Activated CD8-positive, alpha-beta memory T cell treated with anti-CD3 and anti-CD28 coated beads for 4 hours (primary cell): ENCODE results near the gene KRTAP5-11.
"Not testable (repeated sequence)": the region's sequence is repeated elsewhere in the genome, so short reads cannot be mapped to it uniquely, and the experiment has no call there.

Experiments used
- DNase-seq, 2 donors: peaks; one replicate each; pipeline ENCODE4 v3.0.0-alpha.2; 2020; ENCODE audit warnings: low read depth in 2 of 2

Gene KRTAP5-11

DNA sequence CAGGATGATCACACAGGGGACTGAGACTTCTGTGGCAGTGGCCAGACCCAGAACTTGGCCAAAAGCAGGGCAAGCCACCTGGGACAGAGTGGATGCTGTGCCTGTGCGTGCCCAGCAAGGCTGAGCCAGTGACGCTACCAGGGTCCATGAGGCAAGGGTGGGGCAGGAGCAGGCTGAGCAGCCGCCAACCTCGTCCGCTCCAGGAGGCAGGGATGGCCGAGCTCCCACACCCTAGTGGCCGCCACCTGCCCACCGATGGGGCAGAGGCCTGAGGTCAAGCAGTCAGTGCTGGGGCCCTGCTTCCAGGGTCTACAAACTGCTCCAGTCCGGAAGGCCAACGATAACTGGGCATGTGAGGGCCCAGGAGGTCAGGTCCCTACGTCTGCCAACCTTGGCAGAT lies 27.2 kb downstream of the KRTAP5-11 start:
- no peak for DNase-seq

GRCh38 chr11:71554996-71555395 lies 27.7 kb downstream of the KRTAP5-11 start:
- DNase-seq = no peak

DNA sequence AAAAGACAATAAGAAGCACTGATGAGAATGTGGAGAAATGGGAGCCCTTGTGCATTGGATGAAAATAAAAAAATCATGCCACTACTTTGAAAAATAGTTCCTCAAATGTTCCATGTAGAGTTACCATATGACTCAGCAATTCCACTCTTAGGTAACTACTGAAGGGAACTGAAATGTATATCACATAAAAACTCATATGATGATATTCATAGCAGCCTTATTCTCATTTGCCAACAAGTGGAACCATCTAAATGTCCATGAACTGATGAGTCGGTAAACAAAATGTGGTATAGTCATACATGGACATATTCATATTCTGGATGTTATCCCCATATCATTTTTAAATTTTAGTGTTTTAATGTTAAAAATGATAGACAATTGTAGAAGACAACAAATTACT lies 31.0 kb downstream of the KRTAP5-11 start:
- no peak for DNase-seq

DNA sequence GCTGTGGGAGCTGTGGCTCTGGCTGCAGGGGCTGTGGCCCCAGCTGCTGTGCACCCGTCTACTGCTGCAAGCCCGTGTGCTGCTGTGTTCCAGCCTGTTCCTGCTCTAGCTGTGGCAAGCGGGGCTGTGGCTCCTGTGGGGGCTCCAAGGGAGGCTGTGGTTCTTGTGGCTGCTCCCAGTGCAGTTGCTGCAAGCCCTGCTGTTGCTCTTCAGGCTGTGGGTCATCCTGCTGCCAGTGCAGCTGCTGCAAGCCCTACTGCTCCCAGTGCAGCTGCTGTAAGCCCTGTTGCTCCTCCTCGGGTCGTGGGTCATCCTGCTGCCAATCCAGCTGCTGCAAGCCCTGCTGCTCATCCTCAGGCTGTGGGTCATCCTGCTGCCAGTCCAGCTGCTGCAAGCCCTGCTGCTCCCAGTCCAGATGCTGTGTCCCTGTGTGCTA lies 33.9 kb downstream of the KRTAP5-11 start:
- no peak for DNase-seq

- no peak for DNase-seq
Observed at GRCh38 chr11:71548120-71548519, 34.6 kb downstream of the KRTAP5-11 start, which contains the start of gene KRTAP5-9. TSS of gene KRTAP5-9 (plus strand) at chr11:71548420. CDS start at chr11:71548658, 238 bp downstream.

DNA sequence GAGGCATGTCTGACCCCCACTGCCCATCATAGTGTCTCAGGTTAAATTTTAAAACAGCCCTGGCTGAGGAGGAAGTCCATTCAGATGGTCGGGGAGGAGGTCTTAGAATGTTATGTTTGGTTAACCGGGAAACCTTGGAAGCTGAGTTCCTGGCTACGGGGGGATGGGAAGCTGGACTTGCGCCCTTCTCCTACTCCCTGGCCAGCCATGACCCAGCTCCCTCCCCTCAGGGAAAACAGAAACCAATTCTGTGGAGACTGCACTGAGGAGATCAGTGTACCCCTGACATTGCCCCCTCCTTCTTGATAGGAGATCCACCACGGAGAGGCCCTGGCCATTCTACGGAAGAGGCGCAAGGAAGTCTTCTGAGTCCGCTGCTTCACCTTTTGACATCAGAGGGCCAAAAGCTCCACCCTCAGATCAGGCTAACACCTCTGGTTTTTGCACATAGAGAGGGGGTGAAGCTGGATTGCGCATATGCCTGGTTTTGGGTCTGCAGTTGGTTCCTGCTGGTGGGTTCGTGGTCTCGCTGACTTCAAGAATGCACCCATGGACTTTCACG lies 37.2 kb downstream of the KRTAP5-11 start:
- no peak for DNase-seq

- no peak for DNase-seq
Observed at GRCh38 chr11:71544525-71545214, 38.0 kb downstream of the KRTAP5-11 start.

GRCh38 chr11:71543866-71544265 lies 38.8 kb downstream of the KRTAP5-11 start:
- no peak for DNase-seq

DNA sequence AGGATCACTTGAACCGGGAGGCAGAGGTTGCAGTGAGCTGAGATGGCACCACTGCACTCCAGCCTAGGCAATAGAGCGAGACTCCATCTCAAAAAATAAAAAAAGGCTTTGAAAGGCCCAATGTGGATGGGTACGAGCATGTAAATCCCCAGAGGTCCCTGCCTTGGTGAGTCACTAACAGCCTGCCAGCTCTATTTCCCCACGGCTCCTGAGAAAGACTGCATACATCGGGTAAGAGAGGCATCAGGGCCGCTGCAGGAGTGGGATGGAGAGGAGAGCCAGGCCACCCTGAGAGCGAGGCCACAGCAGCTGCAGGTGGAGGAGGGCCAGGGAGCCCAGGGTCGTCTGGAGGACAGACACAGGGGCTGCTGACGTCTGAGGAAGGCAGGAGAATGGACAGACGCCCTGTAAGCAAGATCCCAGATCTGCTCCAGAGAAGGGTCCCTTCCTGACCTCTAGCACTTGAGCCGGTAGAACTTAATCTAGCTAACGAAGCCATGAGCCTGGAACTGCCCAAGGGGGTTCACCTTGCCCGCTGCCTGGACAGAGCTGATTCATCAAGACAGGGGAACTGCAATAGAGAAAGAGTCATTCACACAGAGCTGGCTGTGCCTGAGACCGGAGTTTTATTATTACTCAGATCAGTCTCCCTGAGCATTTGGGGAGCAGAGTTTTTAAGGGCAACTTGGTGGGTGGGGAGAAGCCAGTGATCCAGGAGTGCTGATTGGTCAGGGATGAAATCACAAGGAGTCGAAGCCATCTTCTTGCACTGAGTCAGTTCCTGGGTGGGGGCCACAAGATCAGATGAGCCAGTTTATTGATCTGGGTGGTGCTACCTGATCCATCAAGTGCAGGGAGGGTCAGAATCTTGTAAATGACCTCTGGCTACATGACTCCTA lies 39.5 kb downstream of the KRTAP5-11 start:
- DNase-seq = no peak

DNA sequence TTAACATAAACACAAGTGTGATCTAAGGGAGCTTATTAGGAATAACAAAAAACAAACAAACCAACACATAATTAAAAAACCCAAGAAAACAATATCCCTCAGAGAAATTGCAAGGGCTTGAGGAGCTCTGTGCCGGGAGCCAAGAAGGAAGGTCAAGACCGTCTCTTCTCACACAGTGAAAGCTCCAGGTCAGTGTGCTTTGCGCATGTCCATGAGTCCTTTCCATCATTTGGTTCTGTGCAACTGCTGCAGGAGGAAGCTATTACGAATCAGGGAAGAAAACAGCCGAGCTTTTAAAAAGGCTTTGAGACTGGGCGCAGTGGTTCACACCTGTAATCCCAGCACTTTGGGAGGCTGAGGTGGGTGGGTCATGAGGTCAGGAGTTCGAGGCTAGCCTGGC lies 40.3 kb downstream of the KRTAP5-11 start:
- no peak for DNase-seq

DNA sequence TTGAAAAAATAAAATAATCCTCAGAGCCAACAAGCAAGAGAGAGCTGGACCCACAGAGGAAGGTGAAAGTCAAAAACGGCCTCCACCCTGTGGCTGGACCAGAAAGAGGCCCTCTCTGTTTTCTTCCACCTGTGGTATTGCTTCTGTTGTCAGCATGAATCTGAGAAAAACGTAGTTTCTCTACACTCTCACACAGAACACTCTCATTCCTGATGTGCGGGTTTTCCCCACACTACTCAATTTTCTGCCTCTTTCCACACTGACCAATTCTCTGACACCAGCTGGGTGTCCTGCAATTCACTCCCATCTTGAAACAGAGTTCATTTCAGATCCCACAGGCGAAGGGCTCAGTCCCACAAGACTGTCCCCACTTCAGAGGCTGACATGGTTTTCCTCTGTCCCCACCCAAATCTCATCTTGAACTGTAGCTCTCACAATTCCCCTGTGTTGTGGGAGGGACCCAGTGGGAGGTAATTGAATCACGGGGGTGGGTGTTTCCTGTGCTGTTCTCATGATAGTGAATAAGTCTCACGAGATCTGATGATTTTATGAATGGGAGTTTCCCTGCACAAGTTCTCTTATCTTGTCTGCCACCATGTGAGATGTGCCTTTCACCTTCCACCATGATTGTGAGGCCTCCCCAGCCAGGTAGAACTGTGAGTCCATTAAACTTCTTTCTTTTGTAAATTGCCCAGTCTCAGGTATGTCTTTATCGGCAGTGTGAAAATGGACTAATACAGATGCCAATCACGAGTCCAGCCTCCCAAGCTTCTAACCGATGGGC lies 42.0 kb downstream of the KRTAP5-11 start:
- DNase-seq = not testable (repeated sequence)

GRCh38 chr11:71539971-71540370 lies 42.7 kb downstream of the KRTAP5-11 start:
- not testable (repeated sequence) for DNase-seq

GRCh38 chr11:71539017-71539416 lies 43.7 kb downstream of the KRTAP5-11 start:
- DNase-seq = no peak

GRCh38 chr11:71538666-71538990 lies 44.0 kb downstream of the KRTAP5-11 start:
- DNase-seq = no peak

DNA sequence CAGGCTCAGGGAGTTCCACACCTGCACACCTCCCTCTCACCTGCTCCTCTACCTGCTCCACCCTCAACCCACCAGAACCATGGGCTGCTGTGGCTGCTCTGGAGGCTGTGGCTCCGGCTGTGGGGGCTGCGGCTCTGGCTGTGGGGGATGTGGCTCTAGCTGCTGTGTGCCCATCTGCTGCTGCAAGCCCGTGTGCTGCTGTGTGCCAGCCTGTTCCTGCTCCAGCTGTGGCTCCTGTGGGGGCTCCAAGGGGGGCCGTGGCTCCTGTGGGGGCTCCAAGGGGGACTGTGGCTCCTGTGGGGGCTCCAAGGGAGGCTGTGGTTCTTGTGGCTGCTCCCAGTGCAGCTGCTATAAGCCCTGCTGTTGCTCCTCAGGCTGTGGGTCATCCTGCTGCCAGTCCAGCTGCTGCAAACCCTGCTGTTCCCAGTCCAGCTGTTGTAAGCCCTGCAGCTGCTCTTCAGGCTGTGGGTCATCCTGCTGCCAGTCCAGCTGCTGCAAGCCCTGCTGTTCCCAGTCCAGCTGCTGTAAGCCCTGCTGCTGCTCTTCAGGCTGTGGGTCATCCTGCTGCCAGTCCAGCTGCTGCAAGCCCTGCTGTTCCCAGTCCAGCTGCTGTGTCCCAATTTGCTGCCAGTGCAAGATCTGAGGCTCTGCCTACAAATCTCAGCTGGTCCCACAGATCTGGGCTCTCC lies 44.6 kb downstream of the KRTAP5-11 start, which contains the start of gene KRTAP5-8:
TSS of gene KRTAP5-8 (plus strand) at position 49 of the 689 bp plus-strand sequence. CDS start at position 80, 31 bp downstream.
- DNase-seq = not testable (repeated sequence)

GRCh38 chr11:71537537-71537936 lies 45.1 kb downstream of the KRTAP5-11 start:
- DNase-seq = no peak

- DNase-seq = no peak
Observed at GRCh38 chr11:71535825-71536224, 46.9 kb downstream of the KRTAP5-11 start.

DNA sequence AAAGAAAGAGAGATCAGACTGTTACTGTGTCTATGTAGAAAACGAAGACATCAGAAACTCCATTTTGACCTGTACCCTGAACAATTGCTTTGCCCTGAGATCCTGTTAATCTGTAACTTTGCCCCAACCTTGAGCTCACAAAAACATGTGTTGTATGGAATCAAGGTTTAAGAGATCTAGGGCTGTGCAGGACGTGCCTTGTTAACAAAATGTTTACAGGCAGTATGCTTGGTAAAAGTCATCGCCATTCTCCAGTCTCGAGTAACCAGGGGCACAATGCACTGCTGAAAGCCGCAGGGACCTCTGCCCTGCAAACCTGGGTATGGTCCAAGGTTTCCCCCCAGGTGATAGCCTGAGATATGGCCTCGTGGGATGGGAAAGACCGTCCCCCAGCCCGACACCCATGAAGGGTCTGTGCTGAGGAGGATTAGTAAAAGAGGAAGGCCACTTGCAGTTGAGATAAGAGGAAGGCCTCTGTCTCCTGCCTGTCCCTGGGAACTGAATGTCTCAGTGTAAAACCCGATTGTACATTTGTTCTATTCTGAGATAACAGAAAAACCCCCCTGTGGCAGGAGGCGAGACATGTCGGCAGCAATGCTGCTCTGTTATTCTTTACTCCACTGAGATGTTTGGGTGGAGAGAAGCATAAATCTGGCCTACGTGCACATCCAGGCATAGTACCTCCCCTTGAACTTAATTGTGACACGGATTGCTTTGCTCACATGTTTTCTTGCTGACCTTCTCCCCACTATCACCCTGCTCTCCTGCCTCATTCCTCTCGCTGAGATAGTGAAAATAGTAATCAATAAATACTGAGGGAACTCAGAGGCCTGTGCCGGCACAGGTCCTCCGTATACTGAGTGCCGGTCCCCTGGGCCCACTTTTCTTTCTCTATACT lies 47.7 kb downstream of the KRTAP5-11 start:
- DNase-seq = not testable (repeated sequence)

GRCh38 chr11:71532036-71532610 lies 50.6 kb downstream of the KRTAP5-11 start:
- DNase-seq = no peak
